HCT116 (cell line): ENCODE results near the gene OTOP2.

Experiments
- CEBPB ChIP-seq: IDR thresholded peaks from 2 replicates; pipeline ENCODE4 v1.6.1; 2012; ENCODE audit warnings: low read depth
- EGR1 ChIP-seq: IDR thresholded peaks from 2 replicates; pipeline ENCODE4 v1.6.1; 2012; ENCODE audit warnings: low read depth
- EZH2 ChIP-seq: fragments of 200-600 bp; sonication (generic); IDR thresholded peaks from 2 replicates; pipeline ENCODE4 v1.6.1; 2017; ENCODE audit warnings: antibody characterized with exemption, mixed run types
- POLR2A ChIP-seq: IDR thresholded peaks from 2 replicates; pipeline ENCODE4 v1.7.0; 2011; ENCODE audit warnings: borderline replicate concordance; ENCODE audit not compliant: insufficient read depth, insufficient read length; ENCODE audit errors: extremely low read depth
- POLR2AphosphoS5 ChIP-seq: IDR thresholded peaks from 2 replicates; pipeline ENCODE4 v1.6.1; 2011; ENCODE audit warnings: mild to moderate bottlenecking, low read depth, low read length, moderate library complexity
- SRF ChIP-seq: IDR thresholded peaks from 2 replicates; pipeline ENCODE4 v1.6.1; 2012; ENCODE audit warnings: low read depth
- YY1 ChIP-seq: IDR thresholded peaks from 2 replicates; pipeline ENCODE4 v1.6.1; 2011; ENCODE audit warnings: low read length, low read depth, moderate library complexity, mild to moderate bottlenecking; ENCODE audit not compliant: insufficient replicate concordance; ENCODE audit errors: extremely low read depth
- ZFX ChIP-seq: fragments of 450-650 bp; IDR thresholded peaks from 2 replicates; pipeline ENCODE4 v1.6.1; 2017
- ZNF274 ChIP-seq: fragments of 200-500 bp; sonication (Bioruptor generic); IDR thresholded peaks from 2 replicates; pipeline ENCODE4 v1.6.1; 2014; ENCODE audit warnings: mild to moderate bottlenecking, low read depth, low read length, inconsistent platforms
- TF ChIP-seq, protein P1 (sequence below), 3 experiments: fragments of 200-600 bp in 1 of 3; sonication (generic) in 1 of 3; IDR thresholded peaks in 2 of 3; conservative IDR thresholded peaks in 1 of 3; 2 replicates each; pipeline ENCODE4 v1.5.1; 2012 to 2017; ENCODE audit warnings: low read depth in 2 of 3, low read length in 2 of 3, antibody characterized with exemption in 1 of 3, borderline replicate concordance in 1 of 3, control low read depth in 1 of 3, mild to moderate bottlenecking in 1 of 3, mixed read lengths in 1 of 3, mixed run types in 1 of 3, moderate library complexity in 1 of 3; ENCODE audit not compliant: insufficient read depth in 1 of 3
- TF ChIP-seq, protein P2 (sequence below): IDR thresholded peaks from 2 replicates; pipeline ENCODE4 v1.6.1; 2012
- TF ChIP-seq, protein P3 (sequence below): IDR thresholded peaks from 2 replicates; pipeline ENCODE4 v1.6.1; 2012
- TF ChIP-seq, protein P4 (sequence below): IDR thresholded peaks from 2 replicates; pipeline ENCODE4 v1.6.1; 2011; ENCODE audit warnings: mild to moderate bottlenecking, low read length, moderate library complexity; ENCODE audit not compliant: insufficient replicate concordance; ENCODE audit errors: extremely low read depth

DNA sequence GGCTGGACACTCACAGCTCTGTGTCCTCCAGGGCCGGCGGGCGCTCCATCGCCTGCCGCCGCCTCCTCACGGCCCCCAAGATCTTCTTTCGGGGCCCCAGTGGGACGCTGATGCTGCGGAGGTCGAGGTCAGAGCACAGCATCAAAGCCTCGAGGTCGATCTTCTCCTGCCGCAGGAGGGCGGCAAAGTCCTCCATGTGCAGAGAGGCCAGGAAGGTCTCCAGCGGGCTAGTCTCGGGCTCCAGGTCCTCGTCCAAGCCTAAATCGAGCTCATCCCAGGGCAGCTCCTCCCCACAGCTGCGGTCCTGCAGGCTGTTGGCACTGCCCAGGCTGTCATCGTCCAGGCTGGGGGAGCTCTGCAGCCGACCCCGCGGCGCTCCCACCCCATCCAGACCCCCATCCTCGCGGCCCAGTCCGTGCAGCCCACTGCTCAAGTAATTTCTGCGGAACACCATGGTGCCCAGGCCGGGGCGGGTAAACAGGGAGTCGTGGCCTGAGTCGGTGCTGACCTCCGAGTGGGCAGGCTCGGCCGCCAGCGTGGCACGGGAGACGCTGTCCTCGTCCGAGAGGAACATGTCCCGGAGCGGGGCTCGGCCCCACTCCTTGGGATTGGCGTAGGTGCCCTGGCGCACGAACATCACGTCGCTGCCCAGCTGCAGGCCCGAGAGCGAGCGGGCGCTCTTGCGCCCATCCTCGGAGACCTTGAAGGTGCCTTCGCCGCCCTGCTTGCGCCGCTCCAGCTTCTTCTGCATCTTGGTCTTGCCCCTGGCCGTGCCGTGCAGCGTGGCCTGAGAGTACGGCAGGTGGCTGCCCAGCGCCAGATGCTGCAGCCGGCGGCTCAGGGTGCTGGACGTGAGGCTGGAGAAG is 4.4 kb upstream of the OTOP2 start:
- TF ChIP-seq, protein P1, sequence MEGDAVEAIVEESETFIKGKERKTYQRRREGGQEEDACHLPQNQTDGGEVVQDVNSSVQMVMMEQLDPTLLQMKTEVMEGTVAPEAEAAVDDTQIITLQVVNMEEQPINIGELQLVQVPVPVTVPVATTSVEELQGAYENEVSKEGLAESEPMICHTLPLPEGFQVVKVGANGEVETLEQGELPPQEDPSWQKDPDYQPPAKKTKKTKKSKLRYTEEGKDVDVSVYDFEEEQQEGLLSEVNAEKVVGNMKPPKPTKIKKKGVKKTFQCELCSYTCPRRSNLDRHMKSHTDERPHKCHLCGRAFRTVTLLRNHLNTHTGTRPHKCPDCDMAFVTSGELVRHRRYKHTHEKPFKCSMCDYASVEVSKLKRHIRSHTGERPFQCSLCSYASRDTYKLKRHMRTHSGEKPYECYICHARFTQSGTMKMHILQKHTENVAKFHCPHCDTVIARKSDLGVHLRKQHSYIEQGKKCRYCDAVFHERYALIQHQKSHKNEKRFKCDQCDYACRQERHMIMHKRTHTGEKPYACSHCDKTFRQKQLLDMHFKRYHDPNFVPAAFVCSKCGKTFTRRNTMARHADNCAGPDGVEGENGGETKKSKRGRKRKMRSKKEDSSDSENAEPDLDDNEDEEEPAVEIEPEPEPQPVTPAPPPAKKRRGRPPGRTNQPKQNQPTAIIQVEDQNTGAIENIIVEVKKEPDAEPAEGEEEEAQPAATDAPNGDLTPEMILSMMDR (IDR thresholded peaks at IDR 0.05 in 2 of 3, conservative IDR thresholded peaks at IDR 0.05 in 1 of 3; ENCODE audit: borderline replicate concordance in 1 of 3, insufficient read depth in 1 of 3, low read depth in 2 of 3, low read length in 2 of 3): no peak
- TF ChIP-seq ZNF274: no peak
- no peak for TF ChIP-seq POLR2AphosphoS5
- TF ChIP-seq, protein P2, sequence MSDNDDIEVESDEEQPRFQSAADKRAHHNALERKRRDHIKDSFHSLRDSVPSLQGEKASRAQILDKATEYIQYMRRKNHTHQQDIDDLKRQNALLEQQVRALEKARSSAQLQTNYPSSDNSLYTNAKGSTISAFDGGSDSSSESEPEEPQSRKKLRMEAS: no peak
- no peak for TF ChIP-seq POLR2A
- TF ChIP-seq ZFX: no peak
- no peak for TF ChIP-seq EZH2
- no peak for TF ChIP-seq SRF
- TF ChIP-seq, protein P3, sequence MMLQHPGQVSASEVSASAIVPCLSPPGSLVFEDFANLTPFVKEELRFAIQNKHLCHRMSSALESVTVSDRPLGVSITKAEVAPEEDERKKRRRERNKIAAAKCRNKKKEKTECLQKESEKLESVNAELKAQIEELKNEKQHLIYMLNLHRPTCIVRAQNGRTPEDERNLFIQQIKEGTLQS: no peak
- TF ChIP-seq, protein P4, sequence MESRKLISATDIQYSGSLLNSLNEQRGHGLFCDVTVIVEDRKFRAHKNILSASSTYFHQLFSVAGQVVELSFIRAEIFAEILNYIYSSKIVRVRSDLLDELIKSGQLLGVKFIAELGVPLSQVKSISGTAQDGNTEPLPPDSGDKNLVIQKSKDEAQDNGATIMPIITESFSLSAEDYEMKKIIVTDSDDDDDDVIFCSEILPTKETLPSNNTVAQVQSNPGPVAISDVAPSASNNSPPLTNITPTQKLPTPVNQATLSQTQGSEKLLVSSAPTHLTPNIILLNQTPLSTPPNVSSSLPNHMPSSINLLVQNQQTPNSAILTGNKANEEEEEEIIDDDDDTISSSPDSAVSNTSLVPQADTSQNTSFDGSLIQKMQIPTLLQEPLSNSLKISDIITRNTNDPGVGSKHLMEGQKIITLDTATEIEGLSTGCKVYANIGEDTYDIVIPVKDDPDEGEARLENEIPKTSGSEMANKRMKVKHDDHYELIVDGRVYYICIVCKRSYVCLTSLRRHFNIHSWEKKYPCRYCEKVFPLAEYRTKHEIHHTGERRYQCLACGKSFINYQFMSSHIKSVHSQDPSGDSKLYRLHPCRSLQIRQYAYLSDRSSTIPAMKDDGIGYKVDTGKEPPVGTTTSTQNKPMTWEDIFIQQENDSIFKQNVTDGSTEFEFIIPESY: no peak
- no peak for TF ChIP-seq YY1
- no peak for TF ChIP-seq EGR1
- TF ChIP-seq CEBPB: no peak
